Activated CD4-positive, alpha-beta memory T cell treated with anti-CD3 and anti-CD28 coated beads, Interleukin-2, amount 10 ng/mL, durations not matched to agents 7 days and 5 days (primary cell): ENCODE data around the gene OR4X1. TPM values are rescaled to one million over a fixed set of nuclear protein-coding genes. Genes with fewer than 3 reads are reported as not detected.
"Not testable (repeated sequence)": the region's sequence is repeated elsewhere in the genome, so short reads cannot be mapped to it uniquely, and the experiment has no call there.

ENCODE experiments used
- CTCF ChIA-PET: fragments of 350-600 bp; sonication (Branson Sonifier 250); formaldehyde crosslinking; loops from one replicate; lab custom pipeline; 2021; ENCODE audit warnings: antibody characterized with exemption, inconsistent platforms; lab: Charles Lee
- POLR2A ChIA-PET: fragments of 350-600 bp; sonication (Branson Sonifier 250); formaldehyde crosslinking; loops from one replicate; lab custom pipeline; 2021; ENCODE audit warnings: antibody characterized with exemption; lab: Charles Lee
- DNase-seq: peaks from one replicate; pipeline ENCODE4 v3.0.0-alpha.2; 2020
- H3K27ac Mint-ChIP-seq: one replicate; pipeline ENCODE4 v1.8.0; 2021; ENCODE audit warnings: mild to moderate bottlenecking, mixed read lengths
- H3K27me3 Mint-ChIP-seq: one replicate; pipeline ENCODE4 v1.8.0; 2021; ENCODE audit warnings: mixed read lengths
- H3K36me3 Mint-ChIP-seq: one replicate; pipeline ENCODE4 v1.8.0; 2021; ENCODE audit warnings: low read depth, mixed read lengths
- H3K4me1 Mint-ChIP-seq: one replicate; pipeline ENCODE4 v1.8.0; 2021; ENCODE audit warnings: mixed read lengths
- H3K4me3 Mint-ChIP-seq: one replicate; pipeline ENCODE4 v1.8.0; 2021; ENCODE audit warnings: mild to moderate bottlenecking, mixed read lengths
- H3K9me3 Mint-ChIP-seq: one replicate; pipeline ENCODE4 v1.8.0; 2021; ENCODE audit warnings: mixed read lengths
- total RNA-seq, 2 experiments: library from RNA; stranded (reverse); gene quantifications; one replicate each; pipeline ENCODE4 v1.2.3, GENCODE V29; 2021

OR4X1 gene
- total RNA-seq, 2 experiments from 2014 or later = not detected

DNA sequence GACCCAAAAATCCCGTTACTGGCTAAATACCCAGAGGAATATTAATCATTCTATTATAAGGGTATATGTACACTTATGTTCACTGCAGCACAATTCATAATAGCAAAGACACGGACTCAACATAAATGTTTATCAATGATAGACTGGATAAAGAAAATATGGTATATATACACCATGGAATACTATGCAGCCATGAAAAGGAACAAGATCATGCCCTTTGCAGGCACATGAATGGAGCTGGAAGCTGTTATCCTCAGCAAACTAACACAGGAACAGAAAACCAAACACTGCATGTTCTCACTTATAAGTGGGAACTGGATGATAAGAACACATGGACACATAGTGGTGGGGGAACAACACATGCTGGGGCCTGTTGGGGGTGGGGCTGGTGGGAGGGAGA, 49.9 kb downstream of the OR4X1 start:
- H3K27me3 Mint-ChIP-seq, POLR2A ChIA-PET, H3K36me3 Mint-ChIP-seq, CTCF ChIA-PET, H3K9me3 Mint-ChIP-seq, DNase-seq, H3K27ac Mint-ChIP-seq, H3K4me1 Mint-ChIP-seq, H3K4me3 Mint-ChIP-seq: not testable (repeated sequence)

Other genes with a start within 250 kb of the OR4X1 start
- gene OR4B1, start 47.1 kb upstream of the OR4X1 start, total RNA-seq = not detected
- not detected for gene OR4X2, start 18.8 kb upstream of the OR4X1 start, total RNA-seq
- gene OR4S1, start 42.4 kb downstream of the OR4X1 start, total RNA-seq = not detected
- not detected for gene OR4C3, start 61.1 kb downstream of the OR4X1 start, total RNA-seq
- not detected for gene OR4C5, start 102.6 kb downstream of the OR4X1 start, total RNA-seq
- not detected for gene OR4A47, start 224.9 kb downstream of the OR4X1 start, total RNA-seq